ENCODE measurements around the gene HNRNPM.

HNRNPM gene

DNA sequence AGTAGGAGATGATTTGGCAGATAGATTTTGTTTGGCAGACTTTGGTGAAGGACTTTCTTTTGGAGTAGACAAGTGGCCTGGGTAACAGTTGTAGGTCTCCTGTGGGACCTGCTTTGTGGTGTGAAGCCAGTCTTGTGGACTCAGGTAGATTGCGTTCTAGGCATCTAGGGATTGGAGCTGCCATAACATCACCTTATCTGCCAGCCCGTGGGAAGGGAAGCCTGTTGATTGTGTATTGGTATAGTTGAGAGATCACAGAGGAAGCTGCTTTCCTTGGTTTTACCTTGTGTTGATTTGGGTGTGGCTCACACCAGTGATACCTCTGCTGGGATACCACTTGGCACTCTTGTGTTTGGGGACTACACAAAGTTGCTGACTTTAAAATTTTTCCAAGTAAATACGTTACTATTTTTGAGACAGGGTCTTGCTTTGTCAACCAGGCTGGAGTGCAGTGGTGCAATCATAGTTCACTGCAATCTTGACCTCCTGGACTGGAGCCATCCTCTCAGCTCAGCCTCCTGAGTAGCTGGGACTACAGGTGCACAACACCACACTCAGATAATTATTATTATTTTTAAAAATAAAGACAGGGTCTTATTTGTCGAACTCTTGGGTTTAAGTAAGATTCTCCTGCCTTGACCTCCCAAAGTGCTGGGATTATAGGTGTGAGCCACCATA lies 7.8 kb downstream of the HNRNPM start:
- TF ChIP-seq, protein P1, sequence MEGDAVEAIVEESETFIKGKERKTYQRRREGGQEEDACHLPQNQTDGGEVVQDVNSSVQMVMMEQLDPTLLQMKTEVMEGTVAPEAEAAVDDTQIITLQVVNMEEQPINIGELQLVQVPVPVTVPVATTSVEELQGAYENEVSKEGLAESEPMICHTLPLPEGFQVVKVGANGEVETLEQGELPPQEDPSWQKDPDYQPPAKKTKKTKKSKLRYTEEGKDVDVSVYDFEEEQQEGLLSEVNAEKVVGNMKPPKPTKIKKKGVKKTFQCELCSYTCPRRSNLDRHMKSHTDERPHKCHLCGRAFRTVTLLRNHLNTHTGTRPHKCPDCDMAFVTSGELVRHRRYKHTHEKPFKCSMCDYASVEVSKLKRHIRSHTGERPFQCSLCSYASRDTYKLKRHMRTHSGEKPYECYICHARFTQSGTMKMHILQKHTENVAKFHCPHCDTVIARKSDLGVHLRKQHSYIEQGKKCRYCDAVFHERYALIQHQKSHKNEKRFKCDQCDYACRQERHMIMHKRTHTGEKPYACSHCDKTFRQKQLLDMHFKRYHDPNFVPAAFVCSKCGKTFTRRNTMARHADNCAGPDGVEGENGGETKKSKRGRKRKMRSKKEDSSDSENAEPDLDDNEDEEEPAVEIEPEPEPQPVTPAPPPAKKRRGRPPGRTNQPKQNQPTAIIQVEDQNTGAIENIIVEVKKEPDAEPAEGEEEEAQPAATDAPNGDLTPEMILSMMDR (IDR thresholded peaks at IDR 0.05; ENCODE audit: control insufficient read depth, insufficient read depth, low read depth, low read length, missing control alignments) = no peak
- no peak overlapping the region for H3K4me3 ChIP-seq (ENCODE audit: control insufficient read depth, low read depth, low read length)
- no peak for DNase-seq (ENCODE audit: low read depth)

DNA sequence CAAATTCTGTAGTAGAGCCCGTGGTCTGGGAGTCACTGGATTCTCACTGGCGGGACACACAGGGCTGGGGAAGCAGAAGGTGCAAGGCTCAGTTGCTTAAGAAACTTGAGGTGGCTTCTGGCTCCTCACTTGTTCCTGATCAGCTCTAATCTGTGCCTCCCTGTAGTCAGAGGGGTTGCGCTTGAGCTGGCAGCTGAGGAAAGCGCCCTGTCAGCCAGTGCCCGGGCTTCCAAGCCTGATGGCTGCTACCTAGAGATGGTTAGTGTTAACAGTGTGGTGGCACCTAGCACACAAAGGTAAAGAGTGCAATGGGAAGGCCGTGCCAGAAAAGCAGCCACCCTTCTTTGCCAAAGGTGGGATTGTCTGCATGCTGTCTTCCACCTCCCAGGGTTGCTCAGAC lies 8.8 kb downstream of the HNRNPM start:
- DNase-seq (ENCODE audit: low read depth) = no peak
- TF ChIP-seq, protein P1 (IDR thresholded peaks at IDR 0.05; ENCODE audit: control insufficient read depth, insufficient read depth, low read depth, low read length, missing control alignments) = no peak
- no peak overlapping the region for H3K4me3 ChIP-seq (ENCODE audit: control insufficient read depth, low read depth, low read length)

DNA sequence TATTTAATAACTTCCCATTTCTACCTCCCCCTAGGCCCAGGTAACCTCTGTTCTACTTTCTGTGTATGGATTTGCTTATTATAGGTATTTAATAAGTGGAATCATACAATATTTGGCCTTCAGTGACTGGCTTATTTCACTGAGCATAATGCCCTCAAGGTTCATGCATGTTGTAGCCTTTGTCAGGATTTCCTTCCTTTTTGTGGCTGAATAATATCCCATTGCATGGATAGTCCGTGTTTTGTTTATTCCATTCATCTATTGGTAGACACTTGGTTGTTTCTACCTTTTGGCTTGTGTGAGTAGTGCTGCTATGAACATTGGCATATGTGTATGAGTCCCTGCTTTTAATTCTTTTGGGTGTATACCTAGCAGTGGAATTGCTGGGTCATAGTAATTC lies 9.4 kb downstream of the HNRNPM start:
- H3K4me3 ChIP-seq (ENCODE audit: control insufficient read depth, low read depth, low read length) = no peak overlapping the region
- DNase-seq (ENCODE audit: low read depth) = no peak
- TF ChIP-seq, protein P1 (IDR thresholded peaks at IDR 0.05; ENCODE audit: control insufficient read depth, insufficient read depth, low read depth, low read length, missing control alignments) = no peak

GRCh38 chr19:8455018-8455417 lies 10.2 kb downstream of the HNRNPM start:
- TF ChIP-seq, protein P1 (IDR thresholded peaks at IDR 0.05; ENCODE audit: control insufficient read depth, insufficient read depth, low read depth, low read length, missing control alignments) = no peak
- no peak for DNase-seq (ENCODE audit: low read depth)
- no peak overlapping the region for H3K4me3 ChIP-seq (ENCODE audit: control insufficient read depth, low read depth, low read length)

DNA sequence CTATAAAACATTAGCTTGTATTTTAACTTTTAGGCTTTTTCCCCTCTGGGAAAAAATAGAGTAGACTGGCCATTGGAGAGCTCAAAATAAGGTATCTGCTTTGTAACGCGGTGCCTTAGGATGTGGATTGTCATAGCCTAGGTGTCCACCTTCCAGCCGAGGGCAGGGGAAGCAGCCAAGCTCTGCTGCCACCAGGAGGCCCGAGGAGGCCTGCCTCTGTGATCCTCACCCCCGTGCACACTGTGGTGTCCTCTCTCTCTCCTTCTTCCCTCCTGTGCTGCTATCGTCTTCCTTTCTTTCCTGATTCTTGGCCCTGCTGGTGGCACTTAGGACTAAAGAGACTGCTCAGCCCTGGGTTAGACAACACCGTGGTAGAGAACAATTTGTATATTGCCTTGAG lies 11.3 kb downstream of the HNRNPM start:
- TF ChIP-seq, protein P1 (IDR thresholded peaks at IDR 0.05; ENCODE audit: control insufficient read depth, insufficient read depth, low read depth, low read length, missing control alignments) = peak; percentile 6
- no peak for DNase-seq (ENCODE audit: low read depth)

GRCh38 chr19:8457209-8457608 lies 12.4 kb downstream of the HNRNPM start:
- DNase-seq (ENCODE audit: low read depth) = no peak
- TF ChIP-seq, protein P1 (IDR thresholded peaks at IDR 0.05; ENCODE audit: control insufficient read depth, insufficient read depth, low read depth, low read length, missing control alignments) = no peak
- no peak overlapping the region for H3K4me3 ChIP-seq (ENCODE audit: control insufficient read depth, low read depth, low read length)

More for the DNA sequence above, 11.3 kb downstream of the HNRNPM start:
- H3K4me3 ChIP-seq (ENCODE audit: control insufficient read depth, low read depth, low read length) = no peak overlapping the region
